ENCODE measurements around the gene TRIM23.
"Not testable (repeated sequence)": the region's sequence is repeated elsewhere in the genome, so short reads cannot be mapped to it uniquely, and the experiment has no call there.

Gene TRIM23
- total RNA-seq = 20.0 to 42.9 (median 31.1) reads per million in 3 experiments

DNA sequence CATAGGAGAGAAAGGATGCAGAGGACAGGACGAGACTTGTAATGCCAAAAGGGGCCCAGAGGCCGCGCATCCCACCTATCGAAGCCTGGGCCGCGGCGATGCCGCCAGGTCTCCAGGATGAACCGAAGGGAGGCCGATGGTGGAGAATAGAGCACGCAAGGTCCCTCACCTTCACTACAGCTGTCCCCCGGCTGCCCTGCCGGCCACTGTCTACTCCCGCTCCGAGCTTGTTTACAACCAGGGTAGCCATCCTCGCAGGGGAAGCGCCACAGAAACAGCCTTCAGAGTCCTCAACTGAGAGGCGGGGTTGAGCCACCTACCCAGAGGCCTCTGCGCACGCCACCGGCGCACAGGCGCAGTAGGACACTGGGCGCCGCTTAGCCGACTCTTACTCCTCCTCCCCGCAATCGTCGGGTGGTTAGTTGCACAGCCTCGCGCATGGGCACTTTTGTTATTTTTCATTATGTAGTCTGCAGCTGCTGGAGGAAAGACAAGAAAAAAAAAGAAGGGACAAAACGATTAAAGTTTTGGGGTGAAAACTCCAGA lies at the start of gene TRIM23:
TRIM23 (minus strand) TSS at position 309 of the 546 bp plus-strand sequence; CDS start at position 250, 59 bp downstream.
- DNase-seq = peak; percentile 94

DNA sequence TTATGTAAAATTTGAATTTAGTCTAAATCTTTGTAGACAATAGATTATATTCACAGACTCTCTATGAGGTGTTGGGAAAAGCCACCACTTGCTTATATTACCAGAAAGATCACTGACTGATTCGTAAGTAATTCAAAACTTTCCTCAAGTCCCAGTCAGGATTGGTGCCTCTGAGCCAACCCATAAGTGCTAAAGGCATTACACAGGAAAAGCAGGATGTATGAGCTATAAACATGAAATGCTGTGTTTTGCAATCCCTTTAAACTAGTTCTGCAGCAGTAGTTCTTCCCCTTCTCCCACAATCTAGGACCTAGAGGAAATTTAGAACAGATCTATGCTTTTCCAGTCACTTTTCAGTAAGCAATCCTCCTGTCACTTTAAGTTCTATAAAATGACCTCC lies 48.7 kb upstream of the TRIM23 start:
- DNase-seq = no peak

DNA sequence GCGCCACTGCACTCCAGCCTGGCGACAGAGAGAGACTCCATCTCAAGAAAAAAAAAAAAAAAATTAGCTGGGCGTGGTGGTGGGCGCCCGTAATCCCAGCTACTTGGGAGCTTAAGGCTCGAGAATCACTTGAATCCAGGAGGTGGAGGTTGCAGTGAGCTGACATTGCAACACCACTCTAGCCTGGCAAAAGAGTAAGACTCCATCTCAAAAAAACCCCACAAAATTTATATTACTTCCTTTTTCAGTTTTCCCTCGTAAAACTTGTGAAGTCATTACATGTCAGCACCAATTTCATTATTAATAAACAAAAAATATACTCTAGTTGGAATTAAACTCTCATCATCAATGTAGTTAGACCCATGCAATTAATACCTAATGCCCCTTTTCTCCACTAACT lies 44.6 kb upstream of the TRIM23 start:
- no peak for DNase-seq

DNA sequence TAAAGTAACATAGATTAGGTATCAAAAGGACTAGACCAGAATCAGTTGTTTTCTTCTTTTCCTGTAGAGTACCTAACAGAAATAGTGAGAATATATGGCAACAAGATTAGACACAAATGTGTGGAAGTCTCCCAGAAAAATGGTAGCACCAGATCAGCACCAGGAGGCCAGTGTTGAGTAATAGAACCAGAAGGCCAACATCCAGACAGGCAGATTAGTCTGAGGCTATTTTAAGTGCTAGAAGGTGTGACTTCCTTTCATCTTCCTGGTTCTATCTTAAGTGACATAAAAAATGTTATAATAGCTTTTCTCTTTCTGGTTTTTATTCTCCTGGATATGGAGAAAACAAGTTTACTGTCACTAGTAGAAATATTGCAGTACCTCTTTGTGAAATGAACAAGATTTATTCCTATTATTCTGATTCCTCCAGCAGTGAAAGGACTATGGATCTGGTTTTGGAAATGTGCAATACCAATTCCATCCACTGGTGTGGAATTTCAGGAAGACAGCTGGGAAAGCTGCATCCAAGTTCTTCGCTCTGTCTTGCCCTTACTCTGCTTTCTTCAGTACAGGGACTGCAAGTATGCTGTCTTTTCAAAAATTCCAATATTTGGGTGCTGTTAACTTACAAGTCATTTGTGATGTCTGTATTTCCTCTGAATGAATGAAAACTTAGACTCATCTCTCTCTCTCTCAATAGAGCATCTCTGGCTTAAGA lies 39.8 kb upstream of the TRIM23 start:
- DNase-seq = no peak

DNA sequence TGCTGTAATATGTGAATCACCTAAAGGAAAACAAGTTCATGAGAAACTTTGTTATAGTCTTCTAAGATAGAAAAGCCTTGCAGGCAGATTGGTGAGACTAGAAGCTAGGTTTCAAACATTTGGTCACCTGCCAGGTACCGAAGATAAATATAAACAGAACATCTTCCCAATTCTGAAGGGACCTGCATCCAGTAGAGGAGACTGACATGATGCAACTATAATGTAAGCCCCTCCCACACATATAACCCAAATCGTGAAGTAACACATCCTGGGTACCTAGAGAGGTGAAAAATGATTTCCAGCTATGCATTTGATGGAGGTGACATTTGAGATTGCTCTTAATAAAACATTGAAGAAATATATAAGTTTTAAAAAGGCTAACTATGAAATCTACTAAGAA lies 30.6 kb upstream of the TRIM23 start:
- no peak for DNase-seq

DNA sequence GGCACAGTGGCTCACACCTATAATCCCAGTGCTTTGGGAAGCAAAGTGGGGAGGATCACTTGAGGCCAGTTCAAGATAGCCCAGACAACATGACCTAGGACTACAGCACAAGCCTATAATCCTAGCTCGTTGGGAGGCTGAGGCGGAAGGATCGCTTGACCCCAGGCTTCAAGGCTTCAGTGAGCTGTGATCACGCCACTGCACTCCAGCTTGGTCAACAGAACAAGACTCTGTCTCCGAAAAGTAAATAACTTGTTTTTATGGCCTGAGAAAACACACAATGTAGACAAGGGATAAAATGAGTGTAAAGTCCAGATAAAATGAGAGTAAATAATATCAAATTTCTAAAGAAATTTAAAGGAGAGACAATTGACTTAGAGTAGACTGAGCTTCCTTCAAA lies 27.0 kb upstream of the TRIM23 start:
- DNase-seq = no peak

DNA sequence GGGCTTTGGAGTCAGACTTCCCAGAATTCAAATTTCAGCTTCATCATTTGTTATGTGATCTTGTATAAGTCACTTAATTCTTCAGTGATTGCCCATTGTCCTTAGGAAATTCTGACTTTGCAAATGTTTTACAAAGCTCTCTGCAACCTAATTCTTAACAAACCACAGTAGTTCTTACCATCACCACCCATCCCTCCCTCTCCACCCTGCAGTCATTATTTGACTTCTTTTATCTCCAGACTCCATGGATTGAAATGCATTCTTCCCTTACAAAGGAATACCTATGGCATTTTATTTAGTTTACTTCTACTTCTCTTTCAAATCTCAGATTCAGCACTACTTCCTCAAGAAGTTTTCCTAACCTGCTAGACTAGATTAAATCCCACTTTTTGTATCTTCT lies 23.8 kb upstream of the TRIM23 start:
- DNase-seq = no peak

DNA sequence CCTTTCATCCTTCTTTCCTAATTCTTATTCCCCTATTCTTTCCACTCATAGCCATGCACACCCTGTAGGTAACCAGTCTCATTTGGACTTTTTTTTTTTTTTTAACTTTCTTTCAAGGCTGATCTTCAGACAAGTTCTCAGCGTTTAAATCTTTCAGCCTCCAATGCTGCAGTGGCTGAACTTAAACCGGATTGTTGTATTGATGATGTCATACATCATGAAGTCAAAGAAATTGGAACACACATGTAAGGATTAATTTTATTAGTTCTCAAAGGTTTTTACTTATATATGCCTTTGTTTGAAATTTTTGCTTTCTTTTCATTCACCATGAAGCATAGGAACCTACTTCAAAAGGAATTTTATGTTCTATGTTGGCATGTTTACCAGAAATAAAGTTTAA lies 22.8 kb upstream of the TRIM23 start:
- DNase-seq = no peak

DNA sequence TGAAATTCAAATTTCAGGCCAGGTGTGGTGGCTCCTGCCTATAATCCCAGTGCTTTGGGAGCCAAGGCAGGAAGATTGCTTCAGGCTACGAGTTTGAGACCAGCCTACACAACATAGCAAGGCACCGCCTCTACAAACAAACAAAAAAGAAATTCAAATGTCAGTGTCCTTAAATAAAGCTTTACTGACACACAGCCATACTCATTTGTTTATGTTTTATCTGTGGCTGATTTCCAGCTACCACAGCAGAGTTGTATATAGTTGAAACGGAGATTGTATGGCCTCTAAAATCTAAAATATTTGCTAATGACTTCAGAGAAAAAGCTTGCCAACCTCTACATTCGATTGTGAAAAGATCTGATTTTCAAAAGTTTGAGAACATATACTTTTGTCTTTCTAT lies 16.1 kb upstream of the TRIM23 start:
- no peak for DNase-seq

DNA sequence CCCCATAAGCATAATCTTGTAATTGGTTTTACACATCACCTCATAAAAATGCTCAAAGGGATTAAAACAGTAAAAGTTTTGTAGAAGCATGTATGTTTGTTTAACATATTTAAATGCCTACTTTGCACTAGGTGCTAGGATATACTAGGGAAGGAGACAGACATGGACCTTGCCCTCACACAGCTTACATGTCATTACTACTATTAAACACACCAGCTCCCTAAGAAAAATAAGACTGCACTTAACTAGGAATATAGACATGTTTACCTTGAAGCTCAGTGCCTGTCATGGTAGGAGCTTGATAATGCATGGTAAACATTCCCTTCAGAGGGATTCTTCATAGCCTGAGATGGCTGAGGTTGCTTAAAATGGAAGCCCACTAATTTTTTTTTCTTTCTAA lies 6.8 kb upstream of the TRIM23 start:
- no peak for DNase-seq

DNA sequence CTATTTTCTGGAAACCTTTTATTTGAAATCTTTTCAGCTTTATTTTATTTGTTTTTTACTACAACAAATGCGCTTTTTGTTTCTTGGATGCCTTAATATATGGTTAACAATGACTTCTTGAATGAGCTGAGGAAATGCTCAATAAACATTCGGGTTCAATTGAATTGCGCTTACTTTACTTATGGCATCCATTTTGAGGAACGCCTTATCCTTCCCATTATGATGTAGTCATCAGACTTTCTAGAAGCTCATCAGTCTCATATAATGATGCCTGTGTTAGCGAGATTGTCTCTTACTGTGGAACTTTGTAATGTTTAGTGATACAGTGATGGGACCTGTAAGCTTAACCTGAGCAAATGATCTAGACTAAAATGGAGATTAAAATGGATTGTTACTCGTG lies 1.6 kb upstream of the TRIM23 start:
- DNase-seq = no peak

DNA sequence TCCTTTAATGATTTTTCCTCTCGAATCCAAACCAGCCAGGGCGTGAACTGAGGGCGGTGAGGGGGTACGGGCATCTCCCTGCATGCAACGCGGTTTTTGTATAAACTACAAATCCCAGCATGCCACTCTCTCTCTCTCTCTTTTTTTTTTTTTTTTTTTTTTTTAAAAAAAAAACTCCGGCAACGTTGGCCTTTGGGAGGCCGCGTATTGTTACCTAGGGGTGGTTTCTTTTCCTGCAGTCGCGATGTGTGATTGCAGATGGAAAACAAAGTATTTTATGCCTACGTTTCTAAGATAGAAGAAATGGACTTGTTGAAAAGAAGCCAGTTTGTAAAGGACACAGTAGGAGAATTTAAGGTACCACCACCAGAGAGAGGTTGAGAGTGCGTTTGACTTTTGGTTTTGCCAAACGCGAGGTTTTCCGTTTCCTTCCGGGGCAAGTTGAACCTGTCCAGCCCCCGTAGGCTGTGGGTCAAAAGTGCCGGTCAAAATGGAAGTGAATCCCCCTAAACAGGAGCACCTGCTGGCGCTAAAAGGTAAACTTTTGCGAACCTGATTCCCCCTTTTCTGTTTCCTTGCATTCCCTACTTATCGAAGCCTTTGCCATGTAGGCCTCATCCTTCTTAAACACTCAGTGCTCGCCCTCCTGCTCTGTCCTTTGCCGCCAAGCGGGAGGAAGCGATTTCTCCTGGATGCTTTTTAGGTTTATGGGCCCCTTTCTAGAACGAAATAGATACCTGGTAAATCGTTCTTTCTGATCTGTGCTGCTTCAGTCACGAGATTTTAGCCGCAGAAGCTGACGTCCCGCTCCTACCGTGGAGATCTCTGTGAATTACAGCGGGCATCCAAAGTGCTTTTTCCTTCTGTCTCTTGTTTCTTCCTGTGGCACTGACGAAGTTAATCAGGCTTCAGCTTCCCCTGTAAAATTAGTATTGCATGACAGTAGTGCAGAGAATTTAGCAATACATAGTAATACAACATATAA lies 730 bp upstream of the TRIM23 start, which contains the start of the genes SHLD3 and TRAPPC13:
SHLD3 (plus strand) TSS at position 457 of the 985 bp plus-strand sequence. CDS start 4,561 bp downstream, outside the sequence.
TRAPPC13 (plus strand) TSS at position 457 of the 985 bp plus-strand sequence; CDS start at position 491, 34 bp downstream.
- peak; percentile 91 for DNase-seq

DNA sequence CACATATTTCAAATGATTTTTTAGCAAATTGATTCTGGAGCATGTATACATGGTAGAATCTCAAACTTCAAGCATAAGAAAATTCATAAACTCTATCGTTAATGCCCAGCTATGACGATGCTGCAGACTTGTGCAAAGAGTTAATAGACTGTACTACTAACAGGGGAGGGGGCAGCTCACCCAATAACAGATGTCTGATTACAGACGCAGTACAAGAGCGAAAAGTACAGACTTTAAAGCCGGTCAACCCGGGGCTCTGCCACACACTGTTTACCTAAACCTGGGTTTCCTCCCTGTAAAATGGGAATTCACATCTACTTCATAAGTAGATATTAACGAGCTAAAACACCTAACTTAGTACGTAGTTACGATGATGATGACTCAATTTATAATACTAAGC lies 651 bp downstream of the TRIM23 start:
- DNase-seq = no peak

DNA sequence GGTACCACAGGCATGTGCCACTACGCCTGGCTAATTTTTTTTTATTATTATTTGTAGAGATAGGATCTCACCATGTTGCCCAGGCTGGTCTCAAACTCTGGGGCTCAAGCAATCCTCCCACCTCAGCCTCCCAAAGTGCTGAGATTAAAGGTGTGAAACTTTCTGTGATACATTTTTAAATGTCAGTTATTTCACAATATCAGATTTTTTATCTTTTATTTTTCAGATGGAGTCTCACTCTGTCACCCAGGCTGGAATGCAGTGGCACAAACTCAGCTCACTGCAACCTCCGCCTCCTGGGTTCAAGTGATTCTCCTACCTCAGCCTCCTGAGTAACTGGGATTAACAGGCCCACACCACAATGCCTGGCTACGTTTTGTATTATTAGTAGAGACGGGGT lies 2.2 kb downstream of the TRIM23 start:
- DNase-seq = not testable (repeated sequence)

DNA sequence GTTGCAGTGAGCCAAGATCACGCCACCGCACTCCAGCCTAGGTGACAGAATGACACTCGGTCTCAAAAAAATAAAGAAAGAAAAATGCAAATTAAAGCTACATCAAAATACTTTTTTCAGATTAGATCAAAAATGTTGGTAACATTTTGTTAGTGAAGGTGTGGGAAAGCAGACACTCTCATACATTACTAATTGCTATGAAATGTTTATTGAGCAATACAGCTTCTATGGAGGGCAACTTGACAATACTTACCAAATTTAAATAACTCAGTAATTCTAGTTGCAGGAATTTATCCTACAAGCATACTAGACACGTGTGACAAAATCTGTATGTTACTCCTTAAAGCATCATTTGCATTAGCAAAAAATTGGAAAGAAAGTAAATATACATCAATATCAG lies 4.1 kb downstream of the TRIM23 start:
- no peak for DNase-seq

DNA sequence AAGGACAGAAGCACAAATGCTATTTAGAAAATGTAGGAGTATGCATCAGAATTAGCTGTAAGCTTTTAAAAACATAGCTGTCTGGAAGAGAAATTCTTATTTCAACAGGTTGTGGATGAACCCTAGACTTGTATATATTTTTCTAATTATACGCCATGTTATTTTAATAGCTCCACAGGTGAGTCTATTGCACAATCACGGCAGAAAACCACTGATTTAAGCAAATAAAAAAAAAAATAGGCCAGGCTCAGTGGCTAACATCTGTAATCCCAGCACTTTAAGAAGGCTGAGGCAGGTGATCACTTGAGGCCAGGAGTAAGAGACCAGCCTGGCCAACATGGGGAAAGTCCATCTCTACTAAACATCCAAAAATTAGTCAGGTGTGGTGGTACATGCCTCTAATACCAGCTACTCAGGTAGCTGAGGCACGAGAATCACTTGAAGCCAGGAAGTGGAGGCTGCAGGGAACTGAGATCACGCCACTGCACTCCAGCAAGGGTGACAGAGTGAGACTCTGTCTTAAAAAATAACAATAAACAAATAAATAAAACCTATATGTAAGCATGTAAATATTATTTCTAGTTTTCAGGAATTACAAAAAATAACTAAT lies 11.7 kb downstream of the TRIM23 start:
- DNase-seq = no peak

DNA sequence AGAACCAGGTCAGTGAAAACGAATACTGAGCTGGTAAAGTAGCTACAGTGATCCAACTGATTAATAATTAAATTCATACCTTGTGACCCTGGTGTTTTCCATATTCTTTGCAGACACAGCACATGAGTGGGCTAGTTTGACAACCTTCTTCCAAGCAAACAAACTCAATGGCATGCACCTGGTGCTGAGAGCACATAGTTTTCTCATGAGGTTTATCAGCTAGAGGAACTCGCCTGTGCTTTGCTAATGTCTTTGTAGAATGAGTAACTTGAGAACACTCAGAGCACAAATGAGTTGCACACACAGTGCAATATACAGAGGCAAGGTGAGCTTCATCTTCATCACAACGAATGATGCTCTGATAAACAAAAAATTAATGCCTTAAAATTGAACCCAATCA lies 12.6 kb downstream of the TRIM23 start:
- DNase-seq = no peak

DNA sequence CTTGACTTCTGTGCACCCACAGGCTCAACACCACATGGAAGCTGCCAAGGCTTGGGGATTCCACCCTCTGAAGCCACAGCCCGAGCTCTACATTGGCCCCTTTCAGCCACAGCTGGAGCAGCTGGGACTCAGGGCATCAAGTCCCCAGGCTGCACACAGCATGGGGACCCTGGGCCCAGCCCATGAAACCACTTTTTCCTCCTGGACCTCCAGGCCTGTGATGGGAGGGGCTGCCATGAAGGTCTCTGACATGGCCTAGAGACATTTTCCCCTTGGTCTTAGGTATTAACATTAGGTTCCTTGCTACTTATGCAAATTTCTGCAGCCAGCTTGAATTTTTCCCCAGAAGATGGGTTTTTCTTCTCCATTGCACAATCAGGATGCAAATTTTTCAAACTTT lies 22.4 kb downstream of the TRIM23 start:
- not testable (repeated sequence) for DNase-seq

DNA sequence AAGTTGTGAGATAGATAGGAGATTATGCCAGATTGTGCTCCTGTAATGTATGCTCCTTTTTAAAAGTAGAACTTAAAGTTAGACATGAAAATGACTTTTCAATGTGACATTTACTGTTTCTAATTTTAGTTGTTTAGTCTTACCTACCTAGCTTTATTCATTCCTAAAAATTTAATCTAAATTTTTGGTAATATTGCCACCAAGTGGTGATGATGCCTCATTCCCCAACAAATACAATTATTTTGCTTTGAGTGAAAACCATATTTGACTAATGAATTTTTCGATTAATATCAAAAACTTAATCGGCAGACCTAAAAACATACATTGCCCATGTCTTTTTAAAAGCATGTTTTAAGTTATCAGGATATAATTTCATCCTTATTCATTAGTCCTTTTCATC lies 35.4 kb downstream of the TRIM23 start:
- DNase-seq = no peak

DNA sequence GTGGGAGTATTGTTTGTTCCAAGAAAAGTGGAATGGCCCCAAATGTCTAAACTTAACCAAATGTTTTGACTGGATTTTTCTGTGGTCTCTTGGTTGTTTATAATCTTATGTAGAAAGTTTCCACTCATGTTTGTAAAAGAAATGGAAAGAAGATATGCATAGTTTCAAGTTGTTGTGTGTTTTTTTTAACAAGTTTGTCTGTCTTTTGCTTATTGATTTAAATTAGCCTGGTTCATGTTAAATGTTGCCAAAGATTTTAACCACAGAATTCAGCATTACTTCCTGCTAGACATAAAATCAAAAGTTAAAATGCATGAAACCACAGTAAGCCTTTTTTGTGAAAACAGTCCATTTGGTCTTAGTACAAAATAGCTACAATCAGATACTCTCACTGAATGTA lies 47.0 kb downstream of the TRIM23 start:
- no peak for DNase-seq

DNA sequence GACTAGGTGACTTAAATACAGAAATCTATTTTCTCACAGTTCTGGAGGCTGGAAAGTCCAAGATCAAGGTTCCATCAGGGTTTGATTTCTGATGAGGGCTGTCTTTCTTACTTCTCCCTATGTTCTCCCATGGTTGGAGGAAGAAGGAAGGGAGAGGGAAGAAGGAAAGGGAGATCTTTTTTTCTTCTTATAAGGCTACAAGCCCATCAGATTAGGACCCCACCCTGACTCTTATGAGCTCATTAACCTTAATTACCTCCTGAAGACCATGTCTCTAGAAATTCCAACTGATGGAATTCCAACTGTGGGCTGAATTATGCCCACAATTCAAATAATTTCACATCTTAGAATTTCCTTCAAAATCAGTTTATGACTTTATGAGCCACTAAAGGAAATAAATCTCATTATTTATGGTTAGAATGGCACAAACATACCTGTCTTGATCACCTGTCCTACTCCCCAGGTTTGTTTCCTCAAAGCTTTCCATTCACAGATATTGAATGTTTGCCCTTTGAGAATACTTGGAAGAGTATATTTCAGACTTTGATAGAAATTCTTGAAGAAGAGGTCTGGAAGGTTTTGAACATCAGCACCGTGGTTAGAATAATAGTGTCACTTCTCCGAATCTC lies 53.4 kb downstream of the TRIM23 start:
- no peak for DNase-seq

DNA sequence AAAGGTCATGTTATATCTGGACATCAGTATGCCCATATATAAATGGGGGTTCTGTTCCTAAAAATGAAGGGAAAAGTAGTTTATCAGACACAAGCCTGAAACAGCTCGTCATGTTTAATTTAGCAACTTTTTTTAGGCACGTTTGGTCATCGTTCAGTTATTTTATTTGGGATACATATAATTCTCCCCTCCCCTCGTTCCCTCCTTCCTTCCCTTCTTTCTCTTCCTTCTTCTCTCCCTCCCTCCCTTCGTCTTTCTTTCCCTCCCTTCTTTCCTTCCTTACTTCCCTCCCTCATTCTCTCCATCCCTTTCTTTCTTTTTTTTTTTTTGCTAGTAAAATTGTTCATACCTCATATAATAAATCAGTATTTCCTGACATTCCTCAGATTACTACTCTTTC lies 57.6 kb downstream of the TRIM23 start:
- DNase-seq = no peak
